SKM-1 treated with dmso at 0.1 percent for 144 hours (cell line): ENCODE data around the gene CBR1.

Experiments
- DNase-seq: peaks from one replicate; lab custom pipeline; 2025; ENCODE audit not compliant: unreplicated experiment; lab: John Stamatoyannopoulos, UW

Gene CBR1

DNA sequence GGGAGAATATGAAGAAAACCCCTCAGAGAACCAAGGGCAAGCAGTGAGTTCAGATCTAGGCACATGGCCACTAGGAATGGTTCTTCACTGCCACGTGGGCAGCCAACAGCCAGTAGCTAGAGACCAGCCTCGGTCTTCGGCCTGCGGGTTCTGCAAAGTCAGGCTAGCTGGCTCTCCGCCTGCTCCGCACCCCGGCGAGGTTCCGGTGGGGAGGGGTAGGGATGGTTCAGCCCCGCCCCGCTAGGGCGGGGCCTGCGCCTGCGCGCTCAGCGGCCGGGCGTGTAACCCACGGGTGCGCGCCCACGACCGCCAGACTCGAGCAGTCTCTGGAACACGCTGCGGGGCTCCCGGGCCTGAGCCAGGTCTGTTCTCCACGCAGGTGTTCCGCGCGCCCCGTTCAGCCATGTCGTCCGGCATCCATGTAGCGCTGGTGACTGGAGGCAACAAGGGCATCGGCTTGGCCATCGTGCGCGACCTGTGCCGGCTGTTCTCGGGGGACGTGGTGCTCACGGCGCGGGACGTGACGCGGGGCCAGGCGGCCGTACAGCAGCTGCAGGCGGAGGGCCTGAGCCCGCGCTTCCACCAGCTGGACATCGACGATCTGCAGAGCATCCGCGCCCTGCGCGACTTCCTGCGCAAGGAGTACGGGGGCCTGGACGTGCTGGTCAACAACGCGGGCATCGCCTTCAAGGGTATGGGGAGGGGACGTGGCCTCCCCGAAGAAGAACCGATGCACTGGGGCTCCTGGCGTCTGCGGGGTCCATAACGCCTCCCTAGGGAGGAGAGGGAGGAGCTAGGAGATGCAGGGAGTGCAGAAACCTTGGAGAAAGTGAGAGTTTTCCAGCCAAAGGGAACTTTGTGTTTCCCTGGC lies at the start of gene CBR1:
TSS of gene CBR1 (plus strand) at position 312 of the 871 bp plus-strand sequence. CDS start at position 404, 92 bp downstream.
- peak; percentile 57 for DNase-seq

DNA sequence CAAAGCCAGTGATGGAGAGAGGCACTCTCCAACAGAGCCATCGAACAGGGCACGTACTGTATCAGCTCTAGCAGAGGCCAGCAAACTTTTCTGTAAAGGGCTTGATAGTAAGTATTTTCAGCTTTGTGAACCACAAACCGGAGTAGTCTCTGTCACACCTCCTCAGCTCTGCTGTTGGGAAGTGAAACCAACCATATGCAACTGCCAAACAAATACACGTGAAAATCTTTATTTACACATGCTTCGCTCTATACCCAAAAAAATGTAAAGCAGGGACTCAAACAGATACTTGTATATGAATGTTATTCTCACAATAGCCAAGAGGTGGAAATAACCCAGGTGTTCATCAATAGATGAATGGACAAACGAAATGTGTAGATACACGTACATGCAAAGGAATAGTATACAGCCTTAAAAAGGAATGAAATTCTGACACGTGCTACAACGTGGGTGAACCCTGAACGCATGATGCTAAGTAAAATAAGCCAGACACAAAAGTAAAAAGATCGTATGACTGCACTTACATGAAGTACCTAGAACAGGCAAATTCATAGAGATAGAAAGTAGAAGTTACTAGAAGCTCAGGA lies 48.5 kb upstream of the CBR1 start:
- DNase-seq: no peak

DNA sequence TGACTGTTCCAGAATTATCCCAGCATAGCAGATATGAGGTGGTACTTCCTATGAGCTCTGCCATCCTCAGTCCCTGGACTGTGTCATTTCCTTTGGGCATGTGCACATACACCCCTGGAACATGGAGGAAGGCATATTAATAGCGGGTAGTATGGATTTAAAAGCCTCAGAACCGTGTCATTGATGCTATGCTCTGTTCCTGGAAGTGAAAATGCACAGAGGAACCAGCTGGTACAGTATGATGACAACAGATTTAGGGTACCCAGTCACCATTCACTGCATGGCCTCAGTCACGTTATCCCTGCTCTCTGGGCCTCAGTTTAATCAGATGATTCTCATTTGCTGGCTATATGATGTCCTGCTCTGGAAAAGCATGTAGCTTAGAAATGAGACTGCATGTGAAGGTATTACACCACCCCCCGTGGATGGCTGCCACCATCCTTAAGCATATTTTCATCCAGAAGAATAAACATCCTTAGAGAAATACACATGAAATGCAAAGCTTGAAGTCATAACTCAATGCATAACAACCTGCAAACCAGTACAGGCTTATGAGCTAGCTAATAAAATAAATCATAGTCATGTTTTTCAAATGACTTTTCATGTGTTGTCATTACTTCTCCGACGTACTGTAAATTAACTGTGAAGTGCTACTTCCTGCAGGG lies 47.3 kb upstream of the CBR1 start:
- DNase-seq: no peak

DNA sequence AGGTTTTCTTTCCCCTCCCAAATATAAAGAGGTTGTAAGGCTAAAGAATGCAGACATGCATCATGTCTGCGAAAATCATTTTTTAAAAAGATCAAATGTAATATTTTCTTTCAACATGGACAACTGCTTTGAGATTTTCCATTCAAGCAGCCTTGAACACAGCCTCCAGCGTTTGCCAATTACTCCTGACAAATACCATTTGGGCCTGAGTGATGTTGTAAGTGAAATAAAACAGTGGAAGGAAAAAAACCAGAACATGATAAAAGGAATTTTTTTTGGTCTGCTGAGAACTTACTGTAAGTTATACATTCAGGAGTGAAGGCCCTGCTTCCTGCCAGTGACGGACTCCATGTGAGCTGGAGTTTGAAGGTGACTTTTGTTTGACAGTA lies 46.7 kb upstream of the CBR1 start:
- DNase-seq: no peak

DNA sequence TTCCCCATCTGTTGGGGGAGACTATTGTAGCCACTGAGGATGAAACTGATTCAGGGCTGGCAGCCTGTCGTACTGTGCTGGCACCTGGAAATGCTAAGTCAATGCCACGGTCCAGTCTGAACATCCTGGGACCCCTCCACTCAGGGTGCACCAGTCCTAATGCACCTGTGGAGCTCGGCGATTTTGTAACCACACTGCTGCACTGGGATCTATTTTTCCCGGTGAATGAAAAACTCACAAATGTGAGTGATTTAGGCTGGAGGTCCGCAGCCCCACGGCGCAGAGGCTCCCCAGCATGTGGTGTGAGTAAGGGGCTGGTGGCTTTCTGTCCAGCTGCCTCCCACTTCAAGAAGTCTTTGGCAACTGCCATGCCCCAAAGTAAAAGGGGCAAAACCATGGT lies 45.0 kb upstream of the CBR1 start:
- no peak for DNase-seq

DNA sequence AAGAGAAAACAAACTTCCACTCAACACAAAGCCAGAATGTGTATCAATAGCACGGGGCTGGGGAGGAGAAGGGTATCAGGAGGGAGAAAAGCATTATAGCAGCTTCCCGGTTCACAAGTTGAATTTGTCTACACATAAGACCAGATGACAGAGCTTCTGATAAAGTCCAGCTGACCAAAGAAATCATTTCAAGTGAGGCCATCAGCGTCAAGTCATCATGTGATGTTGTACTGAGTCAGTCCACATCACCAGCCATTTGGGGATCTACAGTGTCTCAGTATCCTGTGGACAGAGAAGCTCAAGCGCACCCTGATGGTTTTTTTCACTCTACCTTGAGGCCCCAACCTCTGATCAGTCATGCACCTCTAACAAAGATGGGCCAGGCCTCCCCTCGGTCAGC lies 42.5 kb upstream of the CBR1 start:
- DNase-seq: no peak

DNA sequence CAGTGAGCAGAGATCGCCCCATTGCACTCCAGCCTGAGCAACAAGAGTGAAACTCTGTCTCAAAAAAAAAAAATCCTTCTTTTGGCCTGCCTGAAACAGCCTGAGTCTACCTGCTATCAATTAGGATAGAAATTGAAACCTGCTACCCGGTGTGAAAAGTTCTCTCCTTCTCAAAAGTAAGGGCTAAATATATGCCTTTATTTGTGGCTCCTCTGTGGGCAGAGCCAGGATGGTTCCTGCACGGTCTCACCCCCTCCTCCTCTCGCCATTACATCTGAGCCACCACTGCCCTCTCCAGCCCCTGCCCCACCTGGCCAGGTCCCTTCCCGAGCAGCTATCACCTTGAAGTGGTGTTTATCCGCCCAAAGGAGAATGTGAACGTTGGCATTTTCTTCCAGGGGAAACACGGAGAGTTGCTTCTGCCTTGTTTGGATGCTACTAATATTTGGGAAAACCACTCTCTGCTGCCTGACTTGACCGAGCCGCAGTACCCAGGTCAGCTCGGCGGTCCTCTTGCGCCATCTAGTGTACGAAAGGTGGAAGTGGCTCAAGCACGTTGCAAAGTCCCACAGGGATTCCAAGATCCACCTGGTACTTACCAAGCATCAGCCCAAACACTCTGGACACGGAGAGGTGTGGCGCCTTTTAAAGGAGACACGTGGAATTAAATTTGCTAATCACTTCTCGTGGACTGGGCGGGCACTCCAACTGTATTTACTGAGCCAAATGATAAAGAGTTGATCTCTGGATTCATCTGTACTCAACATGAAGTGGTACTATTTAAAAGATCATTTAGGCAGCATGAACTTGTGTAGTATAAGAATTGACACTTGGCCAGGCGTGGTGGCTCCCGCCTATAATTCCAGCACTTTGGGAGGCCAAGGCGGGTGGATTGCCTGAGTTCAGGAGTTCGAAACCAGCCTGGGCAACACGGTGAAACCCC lies 41.4 kb upstream of the CBR1 start:
- peak; percentile 58 for DNase-seq

DNA sequence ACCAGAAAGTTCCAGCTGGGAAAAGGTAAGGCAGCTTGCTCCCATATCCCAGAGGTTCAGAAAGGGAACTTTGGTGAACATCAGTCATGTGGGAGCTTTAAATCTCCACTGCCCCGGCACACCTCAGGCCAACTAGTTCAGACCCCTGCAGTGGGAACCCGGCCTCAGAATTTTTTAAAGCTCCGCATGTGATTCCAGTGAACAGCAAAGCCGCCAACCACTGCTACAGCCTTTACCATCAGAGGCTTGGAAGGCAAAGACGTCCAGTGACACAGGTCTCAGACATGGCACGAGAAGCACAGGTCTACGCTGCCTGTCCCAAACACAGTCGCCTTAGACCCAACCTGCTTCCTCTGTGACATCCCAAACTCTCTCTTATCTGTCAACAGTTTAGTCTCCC lies 40.5 kb upstream of the CBR1 start:
- no peak for DNase-seq

DNA sequence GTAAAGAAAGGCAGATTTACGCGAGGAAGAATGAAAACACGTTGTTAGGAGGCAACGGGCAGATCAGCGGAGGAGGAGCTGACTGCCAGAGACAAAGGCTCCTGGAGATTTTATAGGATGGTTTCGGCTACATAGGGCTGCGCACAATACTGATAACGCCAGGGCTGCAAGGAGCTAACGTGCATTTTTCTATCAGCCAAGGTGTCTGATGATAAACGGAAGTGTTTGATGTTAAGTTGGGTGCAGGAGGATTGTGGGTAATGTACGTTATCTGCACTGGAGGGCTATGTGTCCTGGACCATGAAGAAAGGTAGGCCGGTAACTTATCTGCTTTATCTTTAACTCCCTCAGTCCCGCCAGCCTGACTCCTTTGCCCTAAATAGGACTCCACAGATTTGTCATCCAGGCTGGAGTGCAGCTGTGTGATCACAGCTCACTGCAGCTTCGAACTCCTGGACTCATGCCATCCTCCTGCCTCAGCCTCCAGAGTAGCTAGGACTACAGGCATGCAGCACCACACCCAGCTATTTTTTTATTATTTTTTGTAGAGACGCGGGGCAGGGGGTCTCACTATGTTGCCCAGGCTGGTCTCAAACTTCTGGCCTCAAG lies 39.1 kb upstream of the CBR1 start:
- DNase-seq: no peak

DNA sequence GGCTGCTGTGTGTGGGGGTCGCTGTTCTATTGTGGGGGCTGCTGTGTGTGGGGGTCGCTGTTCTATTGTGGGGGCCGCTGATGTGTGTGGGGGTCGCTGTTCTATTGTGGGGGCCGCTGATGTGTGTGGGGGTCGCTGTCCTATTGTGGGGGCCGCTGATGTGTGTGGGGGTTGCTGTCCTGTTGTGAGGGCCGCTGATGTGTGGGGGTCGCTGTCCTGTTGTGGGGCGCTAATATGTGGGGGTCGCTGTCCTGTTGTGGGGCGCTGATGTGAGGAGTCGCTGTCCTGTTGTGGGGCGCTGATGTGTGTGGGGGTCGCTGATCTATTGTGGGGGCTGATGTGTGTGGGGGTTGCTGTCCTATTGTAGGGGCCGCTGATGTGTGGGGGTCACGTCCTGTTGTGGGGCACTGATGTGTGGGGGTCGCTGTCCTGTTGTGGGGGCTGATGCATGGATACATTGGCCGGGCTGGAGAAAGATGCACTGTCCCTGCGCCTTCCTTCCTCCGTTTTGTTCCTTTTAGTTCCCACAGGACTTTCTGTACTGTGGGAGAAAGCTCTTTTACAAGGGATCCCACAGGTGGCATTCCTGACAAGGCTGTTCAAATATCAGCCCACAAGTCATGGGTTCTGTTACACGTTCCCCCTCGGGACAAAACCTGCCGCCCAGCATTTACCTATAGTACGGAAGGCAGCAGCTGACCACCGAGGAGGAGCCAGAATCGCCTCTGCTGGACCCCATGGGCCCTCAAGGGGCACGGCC lies 37.0 kb upstream of the CBR1 start:
- DNase-seq: no peak

DNA sequence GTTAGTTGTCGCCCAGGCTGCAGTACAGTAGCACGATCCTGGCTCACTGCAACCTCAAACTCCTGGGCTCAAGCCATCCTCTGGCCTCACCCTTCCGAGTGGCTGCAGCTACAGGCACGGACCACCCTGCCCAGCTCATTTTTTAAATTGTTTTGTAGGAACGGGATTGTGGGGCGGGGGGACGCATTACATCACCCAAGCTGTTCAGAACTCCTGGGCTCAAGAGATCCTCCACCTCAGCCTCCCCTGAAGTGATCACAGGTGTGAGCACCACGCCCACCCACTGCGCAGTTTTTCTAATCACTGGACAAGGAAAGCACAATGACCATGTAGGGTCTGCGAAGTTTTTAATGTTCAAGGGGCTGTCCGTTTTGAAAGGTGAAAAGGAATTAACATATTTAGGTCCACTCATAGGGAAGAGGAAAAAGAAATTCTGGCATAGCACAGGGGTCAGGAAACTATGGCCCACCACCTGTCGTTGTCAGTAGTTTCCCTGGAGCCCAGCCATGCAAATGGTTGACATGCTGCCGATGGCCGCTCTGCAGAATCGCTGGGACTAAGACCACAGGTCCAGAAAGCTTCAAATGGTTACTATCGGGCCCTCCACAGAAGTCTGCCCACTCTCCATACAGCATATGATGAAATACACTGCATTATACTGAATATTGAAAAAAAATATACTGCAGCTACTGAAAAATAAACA lies 35.5 kb upstream of the CBR1 start:
- no peak for DNase-seq

DNA sequence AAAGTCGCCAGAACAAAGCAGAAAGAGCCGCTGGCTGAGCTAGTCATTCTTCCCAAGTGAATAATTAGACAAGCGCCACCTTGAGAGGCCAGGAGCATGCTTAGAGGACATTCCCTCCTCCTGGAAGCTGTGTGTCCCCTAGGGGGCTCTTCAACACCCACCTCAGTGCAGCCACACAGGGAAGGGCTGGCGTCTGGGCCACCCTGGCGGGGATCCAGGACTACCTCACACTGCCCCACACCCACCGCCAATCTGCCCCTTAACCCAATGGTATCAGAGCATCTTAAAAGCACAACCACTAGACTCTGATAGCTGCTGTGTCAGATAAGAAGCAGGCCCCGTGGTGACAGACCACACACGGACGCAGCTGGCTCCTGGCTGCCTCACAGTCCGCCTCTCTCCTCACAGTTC lies 34.4 kb upstream of the CBR1 start:
- DNase-seq: no peak

DNA sequence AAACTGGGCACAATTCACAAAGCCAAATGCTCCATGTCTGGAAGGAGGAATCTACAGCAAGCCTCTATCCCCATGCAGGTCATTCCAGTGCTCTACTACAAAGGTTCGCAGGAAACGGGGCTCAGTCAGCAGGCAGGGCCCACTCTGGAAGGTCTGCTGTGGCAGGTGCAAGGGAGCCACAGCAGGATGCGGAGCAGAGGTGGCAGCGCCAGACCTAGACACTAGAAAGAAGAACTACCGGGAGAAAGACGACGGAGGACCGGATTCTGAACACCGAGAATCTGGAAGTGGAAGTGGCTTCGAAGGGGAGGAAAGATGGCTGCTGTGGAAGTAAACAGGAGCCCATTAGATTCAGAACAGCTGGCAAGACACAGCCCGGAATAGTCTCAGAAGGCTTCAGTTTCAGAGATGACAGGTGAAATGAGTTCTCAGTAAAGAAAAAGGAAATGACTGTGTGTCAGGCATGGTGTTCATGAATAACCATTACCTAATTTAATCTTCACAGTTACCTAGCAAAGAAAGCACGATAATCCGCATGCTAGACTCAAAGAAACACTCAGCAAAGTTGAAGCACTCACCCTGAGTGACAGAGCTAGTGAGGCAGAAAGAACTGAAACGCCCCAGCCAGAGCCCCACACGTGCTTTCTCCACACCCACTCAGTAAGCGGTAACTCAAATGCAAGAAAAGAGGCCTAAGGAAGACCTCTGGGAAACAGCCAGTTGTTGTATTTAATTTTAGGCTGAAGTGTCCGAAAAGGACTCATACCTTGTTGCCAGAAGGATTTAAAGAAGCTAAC lies 30.9 kb upstream of the CBR1 start:
- DNase-seq: no peak

DNA sequence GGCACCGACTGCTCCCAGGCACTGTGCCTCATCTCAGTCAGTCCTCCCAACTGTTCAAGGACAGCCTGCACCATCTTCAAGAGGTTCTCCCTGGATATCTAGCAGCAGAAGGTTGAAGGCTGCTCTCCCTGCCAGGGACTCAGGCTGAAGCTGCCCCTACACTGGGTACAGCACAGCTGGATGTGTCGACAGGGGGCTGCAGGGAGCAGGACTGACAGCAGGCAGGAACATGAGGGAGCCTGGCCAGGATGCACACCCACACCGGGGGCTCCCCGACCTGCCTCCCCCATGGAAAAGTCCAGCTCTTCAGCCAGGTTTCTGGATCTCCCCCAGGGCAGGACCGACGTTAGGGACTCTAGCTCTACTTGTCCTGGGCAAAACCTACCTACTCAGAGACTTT lies 30.0 kb upstream of the CBR1 start:
- no peak for DNase-seq

DNA sequence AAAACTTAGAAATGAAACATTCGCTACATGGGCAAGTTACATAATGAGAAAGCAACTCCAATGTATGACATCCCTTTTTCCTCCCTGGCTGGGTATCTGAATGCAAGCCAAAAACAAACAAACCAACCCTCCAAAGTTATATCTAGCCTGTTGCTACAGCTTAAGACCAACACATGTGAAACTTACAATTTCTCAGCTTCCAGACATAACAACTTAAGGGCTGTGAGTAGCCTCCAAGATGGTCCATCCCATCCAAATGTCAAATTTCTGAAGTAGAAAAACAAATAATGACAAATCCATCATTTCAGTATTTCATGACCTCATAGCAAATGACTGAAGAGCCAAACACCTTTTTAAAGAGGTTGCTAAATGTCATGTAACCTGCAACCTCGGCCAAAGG lies 29.4 kb upstream of the CBR1 start:
- no peak for DNase-seq

DNA sequence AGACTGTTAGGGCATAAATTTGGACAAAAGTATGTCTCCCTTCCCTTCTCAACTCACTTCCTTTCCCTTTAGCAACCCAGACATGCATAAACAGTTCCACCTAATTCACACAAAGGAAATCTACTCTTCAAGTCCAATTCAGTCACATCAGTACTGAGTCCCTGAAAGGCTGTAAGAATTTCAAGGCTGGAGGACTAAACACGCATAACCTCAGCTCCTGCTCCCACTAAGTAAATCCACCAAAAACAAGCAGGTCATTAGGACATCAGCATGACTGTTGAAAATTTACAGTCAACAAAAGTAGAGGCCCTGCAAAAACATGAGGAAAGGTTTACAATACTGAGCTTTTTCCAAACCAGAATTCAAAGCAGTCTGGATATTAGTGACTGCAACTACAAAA lies 27.9 kb upstream of the CBR1 start:
- no peak for DNase-seq

DNA sequence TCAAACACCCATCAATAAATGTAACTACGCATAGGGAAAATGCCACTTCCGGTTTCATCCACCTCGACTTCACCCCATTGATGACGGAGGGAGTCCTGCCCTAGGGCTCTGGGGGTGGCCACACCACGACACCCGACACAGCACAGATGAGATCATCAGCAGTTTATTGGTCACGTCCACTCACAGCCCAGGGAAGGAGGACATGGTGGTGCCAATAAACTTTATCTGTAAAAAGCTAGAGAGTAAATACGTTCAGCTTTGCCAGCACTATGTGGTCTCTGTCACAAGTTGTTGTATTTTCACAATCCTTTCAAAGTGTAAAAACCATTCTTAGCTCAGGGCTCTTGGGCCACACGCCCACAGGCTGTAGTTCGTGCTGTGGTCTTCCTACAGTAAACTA lies 25.8 kb upstream of the CBR1 start:
- DNase-seq: no peak

DNA sequence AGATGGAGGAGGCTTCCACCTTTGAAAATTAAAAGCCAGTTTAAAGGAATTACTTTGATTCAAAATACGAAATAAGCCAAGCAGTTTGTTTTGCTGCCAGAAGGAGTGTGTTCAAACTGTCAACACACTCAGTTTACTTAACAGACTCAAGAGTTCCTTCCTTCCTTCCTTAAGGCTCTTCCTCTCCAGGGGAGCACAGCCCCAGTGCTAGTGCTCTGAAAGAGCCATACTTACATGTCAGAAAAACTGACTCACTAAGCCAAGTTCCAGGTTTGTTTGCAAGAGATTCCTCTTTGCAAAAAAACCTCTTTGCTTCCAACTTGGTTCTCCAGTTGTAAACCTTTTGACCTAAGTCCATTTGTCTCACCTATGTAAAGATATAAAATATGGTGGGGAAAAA lies 23.8 kb upstream of the CBR1 start:
- no peak for DNase-seq

DNA sequence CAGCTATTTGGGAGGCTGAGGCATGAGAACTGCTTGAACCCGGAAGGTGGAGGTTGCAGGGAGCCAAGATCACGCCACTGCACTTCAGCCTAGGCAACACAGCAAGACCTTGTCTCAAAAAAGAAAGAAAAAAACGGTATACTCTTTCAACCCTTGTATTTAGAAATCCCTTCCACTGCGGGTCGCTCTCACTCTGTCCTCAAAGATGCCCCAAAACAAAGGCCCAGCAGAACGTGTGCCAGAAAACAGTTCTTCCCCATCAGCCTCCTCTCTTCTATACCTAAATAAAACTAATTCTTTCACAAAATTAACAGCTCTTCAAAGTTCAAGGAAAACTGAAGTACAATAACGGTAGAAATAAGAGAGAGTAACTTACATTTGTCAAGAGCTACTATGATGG lies 22.7 kb upstream of the CBR1 start:
- DNase-seq: no peak
